Cardiac fibroblast (primary cell): ENCODE measurements around the gene P2RX3.
A peak's percentile ranks its signal among the peaks of the same experiment; 100 is the strongest.

Experiments
- DNase-seq, 2 donors: peaks; one replicate each; pipeline versions ENCODE4 v3.0.0 to v3.0.0-alpha.2; 2010; ENCODE audit warnings: low read depth in 2 of 2
- H3K4me3 ChIP-seq, 2 donors: replicated peaks in 1 of 2; 1 replicate in 1 of 2; 2 replicates in 1 of 2; pipeline ENCODE4 v1.5.1; 2011; ENCODE audit warnings: low read depth in 2 of 2, low read length in 2 of 2, mild to moderate bottlenecking in 2 of 2, moderate library complexity in 1 of 2
- TF ChIP-seq, protein P1 (sequence below): IDR thresholded peaks from one replicate; pipeline ENCODE4 v1.5.1; 2011; ENCODE audit warnings: low read depth, mild to moderate bottlenecking, low read length, inconsistent platforms

The P2RX3 gene

GRCh38 chr11:57310630-57311086 lies 27.5 kb upstream of the P2RX3 start:
- DNase-seq: peak in 1 of 2 donors; percentile 74
- TF ChIP-seq, protein P1, sequence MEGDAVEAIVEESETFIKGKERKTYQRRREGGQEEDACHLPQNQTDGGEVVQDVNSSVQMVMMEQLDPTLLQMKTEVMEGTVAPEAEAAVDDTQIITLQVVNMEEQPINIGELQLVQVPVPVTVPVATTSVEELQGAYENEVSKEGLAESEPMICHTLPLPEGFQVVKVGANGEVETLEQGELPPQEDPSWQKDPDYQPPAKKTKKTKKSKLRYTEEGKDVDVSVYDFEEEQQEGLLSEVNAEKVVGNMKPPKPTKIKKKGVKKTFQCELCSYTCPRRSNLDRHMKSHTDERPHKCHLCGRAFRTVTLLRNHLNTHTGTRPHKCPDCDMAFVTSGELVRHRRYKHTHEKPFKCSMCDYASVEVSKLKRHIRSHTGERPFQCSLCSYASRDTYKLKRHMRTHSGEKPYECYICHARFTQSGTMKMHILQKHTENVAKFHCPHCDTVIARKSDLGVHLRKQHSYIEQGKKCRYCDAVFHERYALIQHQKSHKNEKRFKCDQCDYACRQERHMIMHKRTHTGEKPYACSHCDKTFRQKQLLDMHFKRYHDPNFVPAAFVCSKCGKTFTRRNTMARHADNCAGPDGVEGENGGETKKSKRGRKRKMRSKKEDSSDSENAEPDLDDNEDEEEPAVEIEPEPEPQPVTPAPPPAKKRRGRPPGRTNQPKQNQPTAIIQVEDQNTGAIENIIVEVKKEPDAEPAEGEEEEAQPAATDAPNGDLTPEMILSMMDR: no peak
- H3K4me3 ChIP-seq: peak overlapping the region; percentile 45 to 56

- TF ChIP-seq, protein P1: no peak
- peak overlapping the region; percentile 45 to 56 for H3K4me3 ChIP-seq
- DNase-seq: peak; percentile 98 to 99
Measured at GRCh38 chr11:57311109-57311936, 26.8 kb upstream of the P2RX3 start.

GRCh38 chr11:57312511-57313021 lies 25.6 kb upstream of the P2RX3 start:
- no peak overlapping the region for H3K4me3 ChIP-seq
- TF ChIP-seq, protein P1: no peak
- no peak for DNase-seq

GRCh38 chr11:57313071-57313787 lies 24.9 kb upstream of the P2RX3 start:
- H3K4me3 ChIP-seq: no peak overlapping the region
- TF ChIP-seq, protein P1: no peak
- no peak for DNase-seq

GRCh38 chr11:57313788-57314135 lies 24.4 kb upstream of the P2RX3 start:
- no peak overlapping the region for H3K4me3 ChIP-seq
- no peak for DNase-seq
- TF ChIP-seq, protein P1: no peak

DNA sequence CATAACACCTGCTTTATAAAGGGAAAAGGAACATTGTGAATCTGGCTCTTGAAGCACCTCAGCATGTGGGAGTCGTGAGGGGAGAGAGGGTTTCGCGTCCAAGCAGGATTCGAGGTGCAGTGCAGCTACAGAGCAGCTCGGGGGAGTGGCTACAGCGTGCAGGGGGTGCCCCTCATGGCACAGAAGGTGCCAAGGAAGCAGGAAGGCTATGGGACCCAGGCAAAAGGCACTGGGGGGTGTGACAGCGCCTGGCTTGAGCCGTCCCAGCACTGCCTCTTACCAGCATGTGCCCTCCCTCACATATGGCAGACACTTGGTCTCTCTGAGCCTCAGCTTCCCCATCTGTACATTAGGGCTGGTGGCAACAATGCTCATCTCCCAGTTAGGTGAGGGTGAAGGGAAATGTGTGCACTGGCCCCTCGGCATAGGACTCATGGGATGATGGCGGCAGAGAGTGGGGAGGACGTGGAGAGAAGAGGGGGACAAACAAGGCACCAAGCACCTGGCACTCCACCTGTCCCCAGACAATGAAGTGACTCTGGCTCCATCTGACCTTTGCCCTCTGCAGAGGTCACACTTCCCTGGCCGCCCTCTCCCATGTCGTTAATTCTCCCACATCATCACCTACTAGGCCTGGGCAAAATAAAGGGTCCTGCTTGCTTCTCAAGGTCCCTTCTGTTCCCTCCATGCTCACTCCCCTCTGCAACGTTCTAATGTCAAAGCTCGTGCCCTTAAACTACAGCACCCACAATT lies 23.8 kb upstream of the P2RX3 start:
- TF ChIP-seq, protein P1: no peak
- DNase-seq: no peak
- no peak overlapping the region for H3K4me3 ChIP-seq
